D721Med (cell line): ENCODE data around the gene HSPA9.

Source experiments
- DNase-seq: peaks from one replicate; pipeline ENCODE4 v3.0.0; 2011; ENCODE audit warnings: low spot score; ENCODE audit not compliant: insufficient read length
- FAIRE-seq: peaks from 2 replicates; lab custom pipeline; 2011; peaks lifted over from hg19 to GRCh38; lab: Jason Lieb, UNC
- TF ChIP-seq, protein P1 (sequence below): IDR thresholded peaks from 2 replicates; pipeline ENCODE4 v1.5.1; 2012; ENCODE audit warnings: mild to moderate bottlenecking, control low read depth; ENCODE audit not compliant: insufficient read depth; ENCODE audit errors: missing control alignments

HSPA9 gene

DNA sequence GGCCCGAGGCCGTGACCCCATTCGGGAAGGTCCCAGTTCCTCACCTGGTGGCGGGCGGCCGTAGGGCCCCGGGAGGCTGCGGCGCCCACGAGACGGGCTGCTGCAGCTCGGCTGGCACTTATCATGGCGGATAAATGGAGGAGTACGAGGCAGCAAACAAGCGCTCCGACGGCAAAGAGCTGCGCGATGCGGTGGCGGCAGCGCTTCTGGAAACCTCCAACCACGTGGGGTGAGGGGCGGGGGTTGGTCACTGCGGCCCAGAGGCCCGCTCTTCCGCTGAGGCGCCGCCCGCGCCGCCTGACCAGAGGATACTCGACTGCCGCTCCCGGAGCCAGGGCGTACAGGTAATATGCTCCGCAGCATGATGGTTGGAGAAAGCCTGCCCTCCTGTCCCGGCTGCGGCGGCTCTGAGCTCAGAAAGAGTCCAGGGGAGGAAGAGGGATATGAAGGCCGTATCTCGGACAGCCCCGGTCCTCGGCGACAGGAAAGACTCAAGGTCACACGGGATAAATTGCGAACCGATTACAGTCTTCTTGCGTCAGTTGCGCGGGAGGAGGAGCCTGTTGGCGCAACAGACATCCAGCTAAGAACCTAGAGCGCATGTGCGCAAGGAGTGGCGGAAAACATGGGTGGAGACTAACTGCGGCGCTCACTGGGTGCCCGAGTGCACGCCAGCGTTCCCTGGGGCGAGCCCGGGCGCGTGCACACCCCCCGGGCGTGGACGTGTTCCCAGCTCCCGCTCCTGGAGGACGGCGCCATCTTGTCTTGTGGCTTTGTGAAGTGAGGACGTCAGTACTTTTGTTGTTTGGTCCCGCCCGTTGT, at the start of gene HSPA9:
HSPA9 (minus strand) TSS at position 208 of the 822 bp plus-strand sequence; CDS start at position 125, 83 bp downstream.
- TF ChIP-seq, protein P1, sequence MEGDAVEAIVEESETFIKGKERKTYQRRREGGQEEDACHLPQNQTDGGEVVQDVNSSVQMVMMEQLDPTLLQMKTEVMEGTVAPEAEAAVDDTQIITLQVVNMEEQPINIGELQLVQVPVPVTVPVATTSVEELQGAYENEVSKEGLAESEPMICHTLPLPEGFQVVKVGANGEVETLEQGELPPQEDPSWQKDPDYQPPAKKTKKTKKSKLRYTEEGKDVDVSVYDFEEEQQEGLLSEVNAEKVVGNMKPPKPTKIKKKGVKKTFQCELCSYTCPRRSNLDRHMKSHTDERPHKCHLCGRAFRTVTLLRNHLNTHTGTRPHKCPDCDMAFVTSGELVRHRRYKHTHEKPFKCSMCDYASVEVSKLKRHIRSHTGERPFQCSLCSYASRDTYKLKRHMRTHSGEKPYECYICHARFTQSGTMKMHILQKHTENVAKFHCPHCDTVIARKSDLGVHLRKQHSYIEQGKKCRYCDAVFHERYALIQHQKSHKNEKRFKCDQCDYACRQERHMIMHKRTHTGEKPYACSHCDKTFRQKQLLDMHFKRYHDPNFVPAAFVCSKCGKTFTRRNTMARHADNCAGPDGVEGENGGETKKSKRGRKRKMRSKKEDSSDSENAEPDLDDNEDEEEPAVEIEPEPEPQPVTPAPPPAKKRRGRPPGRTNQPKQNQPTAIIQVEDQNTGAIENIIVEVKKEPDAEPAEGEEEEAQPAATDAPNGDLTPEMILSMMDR = no peak
- peak; percentile 97 for DNase-seq
- FAIRE-seq = no peak

DNA sequence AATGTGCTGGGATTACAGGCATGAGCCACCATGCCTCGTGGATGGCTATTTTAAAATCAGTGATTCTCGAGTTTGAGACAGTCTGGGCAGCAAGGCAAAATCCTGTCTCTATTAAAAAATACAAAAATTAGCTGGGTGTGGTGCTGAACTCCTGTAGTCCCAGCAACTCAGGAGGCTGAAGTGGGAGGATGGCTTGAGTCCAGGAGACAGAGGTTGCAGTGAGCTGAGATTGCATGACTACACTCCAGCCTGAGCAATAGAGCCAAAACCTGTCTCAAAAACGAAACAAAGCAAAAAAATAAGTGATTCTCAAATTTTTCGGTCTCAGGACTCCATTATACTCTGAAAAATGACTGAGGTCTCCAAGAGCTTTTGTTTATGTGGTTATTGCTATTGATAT, 47.9 kb upstream of the HSPA9 start:
- no peak for DNase-seq
- TF ChIP-seq, protein P1 = no peak
- FAIRE-seq = no peak

DNA sequence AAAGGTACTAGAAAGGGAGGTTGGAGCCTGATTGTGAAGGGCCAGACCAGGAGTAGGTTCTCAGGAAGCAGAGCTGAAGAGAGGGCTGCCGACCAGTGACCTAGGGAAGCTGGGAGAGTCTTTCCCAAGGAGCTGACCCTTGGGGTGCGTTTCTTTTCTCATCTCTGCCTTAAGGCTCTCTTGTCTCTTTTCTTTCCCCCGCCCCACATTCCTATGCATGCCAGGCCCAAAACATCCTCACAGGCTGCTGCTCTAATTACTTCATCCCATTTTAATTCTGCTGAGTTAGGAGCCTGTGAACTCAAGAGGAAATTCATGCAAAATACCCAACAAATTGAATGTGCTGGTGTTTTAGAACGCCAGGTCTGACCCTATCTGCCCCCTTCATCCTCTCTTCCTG, 46.9 kb upstream of the HSPA9 start:
- DNase-seq = no peak
- TF ChIP-seq, protein P1 = no peak
- no peak for FAIRE-seq

DNA sequence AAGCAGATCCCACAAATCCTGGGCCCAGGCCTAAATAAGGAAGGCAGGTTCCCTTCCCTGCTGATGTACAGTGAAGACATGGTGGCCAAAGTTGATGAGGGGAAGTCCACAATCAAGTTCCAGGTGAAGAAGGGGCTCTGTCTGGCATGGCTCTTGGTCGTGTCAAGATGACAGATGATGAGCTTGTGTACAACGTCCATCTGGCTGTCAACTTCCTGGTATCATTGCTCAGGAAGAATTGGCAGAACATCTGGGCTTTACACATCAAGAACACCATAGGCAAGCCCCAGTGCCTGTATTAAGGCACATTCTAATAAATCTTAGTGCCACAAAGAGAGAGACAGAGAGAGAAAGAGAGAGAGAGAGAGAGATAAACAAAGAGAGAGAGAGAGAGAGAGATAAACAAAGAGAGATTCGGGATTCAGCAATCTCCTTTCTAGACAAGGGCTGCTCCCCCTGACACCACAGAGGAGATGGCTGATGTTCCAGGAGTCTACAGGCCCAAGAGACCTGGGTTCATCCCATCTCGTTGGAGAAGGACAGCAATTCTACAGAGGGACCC, 45.5 kb upstream of the HSPA9 start:
- no peak for FAIRE-seq
- no peak for DNase-seq
- TF ChIP-seq, protein P1 = no peak

GRCh38 chr5:138616508-138616907, 41.3 kb upstream of the HSPA9 start:
- FAIRE-seq = no peak

GRCh38 chr5:138615461-138615860, 40.3 kb upstream of the HSPA9 start:
- TF ChIP-seq, protein P1 = no peak
- FAIRE-seq (no peak), DNase-seq (no peak)

More at GRCh38 chr5:138616508-138616907, 41.3 kb upstream of the HSPA9 start:
- no peak for DNase-seq
- TF ChIP-seq, protein P1 = no peak
